ENCODE results near the gene EIF4G3.

Gene EIF4G3

GRCh38 chr1:20998826-20999225 lies 177.9 kb downstream of the EIF4G3 start:
- Histone ChIP-seq H3K36me3 (ENCODE audit: insufficient read depth) (no peaks in the 10 kb centered on the region), H2AFZ (ENCODE audit: low read depth) (no peak overlapping the region), H3K4me1 (ENCODE audit: low read depth, poor library complexity, severe bottlenecking) (peaks cover 53% of the 10 kb centered on the region), H3K4me3 (IDR thresholded peaks at IDR 0.05; ENCODE audit: insufficient read depth, low read depth, low read length) (no peak overlapping the region), H3K4me2 (no peak overlapping the region), H3K9ac (no peak overlapping the region), H3K27ac (no peak overlapping the region), H3K27me3 (ENCODE audit: insufficient read depth, low read depth) (no peaks in the 10 kb centered on the region), H3K79me2 (ENCODE audit: insufficient read depth, low read depth) (no peaks in the 10 kb centered on the region), H4K20me1 (ENCODE audit: insufficient read depth) (no peaks in the 10 kb centered on the region)
- TF ChIP-seq, protein P1, sequence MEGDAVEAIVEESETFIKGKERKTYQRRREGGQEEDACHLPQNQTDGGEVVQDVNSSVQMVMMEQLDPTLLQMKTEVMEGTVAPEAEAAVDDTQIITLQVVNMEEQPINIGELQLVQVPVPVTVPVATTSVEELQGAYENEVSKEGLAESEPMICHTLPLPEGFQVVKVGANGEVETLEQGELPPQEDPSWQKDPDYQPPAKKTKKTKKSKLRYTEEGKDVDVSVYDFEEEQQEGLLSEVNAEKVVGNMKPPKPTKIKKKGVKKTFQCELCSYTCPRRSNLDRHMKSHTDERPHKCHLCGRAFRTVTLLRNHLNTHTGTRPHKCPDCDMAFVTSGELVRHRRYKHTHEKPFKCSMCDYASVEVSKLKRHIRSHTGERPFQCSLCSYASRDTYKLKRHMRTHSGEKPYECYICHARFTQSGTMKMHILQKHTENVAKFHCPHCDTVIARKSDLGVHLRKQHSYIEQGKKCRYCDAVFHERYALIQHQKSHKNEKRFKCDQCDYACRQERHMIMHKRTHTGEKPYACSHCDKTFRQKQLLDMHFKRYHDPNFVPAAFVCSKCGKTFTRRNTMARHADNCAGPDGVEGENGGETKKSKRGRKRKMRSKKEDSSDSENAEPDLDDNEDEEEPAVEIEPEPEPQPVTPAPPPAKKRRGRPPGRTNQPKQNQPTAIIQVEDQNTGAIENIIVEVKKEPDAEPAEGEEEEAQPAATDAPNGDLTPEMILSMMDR (conservative IDR thresholded peaks at IDR 0.05; ENCODE audit: low read depth, low read length) = no peak

DNA sequence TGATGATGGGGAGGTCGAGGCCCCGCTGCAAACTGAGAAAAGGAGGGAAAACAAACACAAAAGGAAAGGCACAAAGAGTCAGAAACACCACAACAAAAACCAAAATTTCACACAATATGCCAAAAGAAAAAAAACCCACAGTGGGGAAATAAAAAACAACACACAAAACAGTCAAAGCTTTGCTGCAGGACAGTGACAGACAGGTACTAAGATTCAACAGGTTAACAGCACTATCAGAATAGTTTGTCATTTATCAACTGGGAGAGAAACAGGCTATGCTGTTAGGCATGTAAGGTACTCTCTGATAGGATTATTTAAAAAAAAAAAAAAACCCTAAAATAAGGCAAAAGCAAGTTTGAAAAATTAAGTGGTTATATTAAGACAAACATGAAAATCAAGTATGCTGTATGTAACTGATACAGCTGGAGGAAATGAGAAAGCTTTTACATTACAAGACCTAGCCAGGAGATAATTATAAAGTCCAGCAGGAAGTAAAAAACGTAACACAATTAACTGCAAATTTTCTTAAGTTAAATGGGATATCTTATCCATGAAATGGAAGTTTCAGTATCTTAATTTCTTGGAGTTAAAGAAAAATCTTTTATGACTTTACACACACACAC lies 179.0 kb downstream of the EIF4G3 start:
- TF ChIP-seq, protein P1 (conservative IDR thresholded peaks at IDR 0.05; ENCODE audit: low read depth, low read length) = no peak
- Histone ChIP-seq H2AFZ (ENCODE audit: low read depth) (no peak overlapping the region), H3K4me1 (ENCODE audit: low read depth, poor library complexity, severe bottlenecking) (peaks cover 64% of the 10 kb centered on the region), H3K4me2 (no peak overlapping the region), H3K27me3 (ENCODE audit: insufficient read depth, low read depth) (no peaks in the 10 kb centered on the region), H3K79me2 (ENCODE audit: insufficient read depth, low read depth) (no peaks in the 10 kb centered on the region), H3K36me3 (ENCODE audit: insufficient read depth) (no peaks in the 10 kb centered on the region), H3K4me3 (IDR thresholded peaks at IDR 0.05; ENCODE audit: insufficient read depth, low read depth, low read length) (no peak overlapping the region), H3K27ac (no peak overlapping the region), H4K20me1 (ENCODE audit: insufficient read depth) (no peaks in the 10 kb centered on the region), H3K9ac (no peak overlapping the region)

GRCh38 chr1:20996554-20996953 lies 180.1 kb downstream of the EIF4G3 start:
- H2AFZ ChIP-seq (ENCODE audit: low read depth) = no peak overlapping the region
- peaks cover 75% of the 10 kb centered on the region for H3K4me1 ChIP-seq (ENCODE audit: low read depth, poor library complexity, severe bottlenecking)
- H3K79me2 ChIP-seq (ENCODE audit: insufficient read depth, low read depth) = no peaks in the 10 kb centered on the region
- H3K27me3 ChIP-seq (ENCODE audit: insufficient read depth, low read depth) = no peaks in the 10 kb centered on the region
- H3K27ac ChIP-seq = no peak overlapping the region
- no peak overlapping the region for H3K4me2 ChIP-seq
- H3K4me3 ChIP-seq (IDR thresholded peaks at IDR 0.05; ENCODE audit: insufficient read depth, low read depth, low read length) = no peak overlapping the region
- no peaks in the 10 kb centered on the region for H3K36me3 ChIP-seq (ENCODE audit: insufficient read depth)
- TF ChIP-seq, protein P1 (conservative IDR thresholded peaks at IDR 0.05; ENCODE audit: low read depth, low read length) = no peak
- no peak overlapping the region for H3K9ac ChIP-seq
- no peaks in the 10 kb centered on the region for H4K20me1 ChIP-seq (ENCODE audit: insufficient read depth)

- H3K4me2 ChIP-seq = peak overlapping the region; percentile 85
- H3K27ac ChIP-seq = peak overlapping the region; percentile 74; the same call in 1 of the 2 replicates
- H3K9ac ChIP-seq = no peak overlapping the region
- no peak overlapping the region for H2AFZ ChIP-seq (ENCODE audit: low read depth)
- H3K79me2 ChIP-seq (ENCODE audit: insufficient read depth, low read depth) = no peaks in the 10 kb centered on the region
- H4K20me1 ChIP-seq (ENCODE audit: insufficient read depth) = no peaks in the 10 kb centered on the region
- H3K36me3 ChIP-seq (ENCODE audit: insufficient read depth) = no peaks in the 10 kb centered on the region
- TF ChIP-seq, protein P1 (conservative IDR thresholded peaks at IDR 0.05; ENCODE audit: low read depth, low read length) = no peak
- H3K4me1 ChIP-seq (ENCODE audit: low read depth, poor library complexity, severe bottlenecking) = peaks cover 74% of the 10 kb centered on the region
- H3K4me3 ChIP-seq (IDR thresholded peaks at IDR 0.05; ENCODE audit: insufficient read depth, low read depth, low read length) = no peak overlapping the region
- no peaks in the 10 kb centered on the region for H3K27me3 ChIP-seq (ENCODE audit: insufficient read depth, low read depth)
Measured at GRCh38 chr1:20993716-20994575, 182.8 kb downstream of the EIF4G3 start.
